Measurements from ENCODE around the gene POLRMT. TPM values are rescaled to one million over a fixed set of nuclear protein-coding genes. Genes with fewer than 3 reads are reported as not detected.

The POLRMT gene
- total RNA-seq, 1 donor from 2014 or later = 14.1 TPM

DNA sequence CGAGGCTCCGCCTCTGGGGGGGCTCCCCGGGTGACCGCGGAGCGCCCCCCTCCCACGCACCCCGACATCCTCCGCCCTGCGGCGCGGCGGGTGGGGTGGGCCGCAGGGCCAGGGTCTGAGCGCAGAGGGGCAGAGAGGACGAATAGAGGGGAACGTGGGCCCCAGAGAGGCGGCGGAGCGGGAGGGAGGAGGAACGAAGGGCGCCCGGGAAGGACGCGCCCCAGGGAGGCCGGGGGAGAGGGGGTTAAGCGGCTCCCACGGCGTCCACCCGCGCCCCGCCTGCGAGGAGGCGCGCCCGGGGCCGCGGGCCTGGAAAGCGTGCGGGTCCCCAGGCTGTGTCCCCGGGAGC is 42.6 kb downstream of the POLRMT start:
- no peak overlapping the region for H3K27ac ChIP-seq
- H3K4me2 ChIP-seq = peak overlapping the region; percentile 55
- H3K4me3 Mint-ChIP-seq = no peak overlapping the region
- no peaks in the 10 kb centered on the region for H3K36me3 Mint-ChIP-seq
- no peak overlapping the region for H2AFZ ChIP-seq (replicated peaks)
- H4K20me1 ChIP-seq (ENCODE audit: low read depth) = peaks cover 81% of the 10 kb centered on the region
- peaks cover 3% of the 10 kb centered on the region for H3K4me1 Mint-ChIP-seq
- peaks cover 76% of the 10 kb centered on the region for H3K27me3 ChIP-seq
- H3K27ac Mint-ChIP-seq = no peak overlapping the region
- H3K9me3 Mint-ChIP-seq = peaks cover 4% of the 10 kb centered on the region
- DNase-seq (ENCODE audit: low spot score) = no peak
- no peaks in the 10 kb centered on the region for H3K79me2 ChIP-seq (ENCODE audit: low read depth)
- no peak overlapping the region for H3K9ac ChIP-seq
- TF ChIP-seq CTCF (IDR thresholded peaks at IDR 0.05) (no peak), EZH2phosphoT487 (IDR thresholded peaks at IDR 0.05) (no peak), EZH2 (IDR thresholded peaks at IDR 0.05) (no peak)
- peaks cover 43% of the 10 kb centered on the region for H3K27me3 Mint-ChIP-seq (ENCODE audit: insufficient read depth, low read depth)
- peaks cover 5% of the 10 kb centered on the region for H3K4me1 ChIP-seq
- no peaks in the 10 kb centered on the region for H3K9me3 ChIP-seq (ENCODE audit: low read depth)
- H3F3A ChIP-seq (ENCODE audit: low read depth) = peaks cover 30% of the 10 kb centered on the region
- H3K36me3 ChIP-seq = no peaks in the 10 kb centered on the region
- H3K4me3 ChIP-seq = no peak overlapping the region

- peaks cover 76% of the 10 kb centered on the region for H3K27me3 ChIP-seq
- H3K4me3 ChIP-seq = no peak overlapping the region
- H4K20me1 ChIP-seq (ENCODE audit: low read depth) = peaks cover 79% of the 10 kb centered on the region
- no peaks in the 10 kb centered on the region for H3K36me3 ChIP-seq
- Mint-ChIP-seq H3K4me1 (peaks cover 3% of the 10 kb centered on the region), H3K27ac (no peak overlapping the region), H3K27me3 (ENCODE audit: insufficient read depth, low read depth) (peaks cover 42% of the 10 kb centered on the region), H3K9me3 (peaks cover 4% of the 10 kb centered on the region), H3K36me3 (no peaks in the 10 kb centered on the region), H3K4me3 (no peak overlapping the region)
- H3K4me1 ChIP-seq = peaks cover 3% of the 10 kb centered on the region
- no peak overlapping the region for H3K9ac ChIP-seq
- no peak overlapping the region for H2AFZ ChIP-seq (replicated peaks)
- H3K4me2 ChIP-seq = peak overlapping the region; percentile 55
- H3K79me2 ChIP-seq (ENCODE audit: low read depth) = no peaks in the 10 kb centered on the region
- H3K9me3 ChIP-seq (ENCODE audit: low read depth) = no peaks in the 10 kb centered on the region
- peak; percentile 66 for DNase-seq (ENCODE audit: low spot score)
- peaks cover 26% of the 10 kb centered on the region for H3F3A ChIP-seq (ENCODE audit: low read depth)
- no peak overlapping the region for H3K27ac ChIP-seq
- TF ChIP-seq CTCF (IDR thresholded peaks at IDR 0.05) (no peak), EZH2 (IDR thresholded peaks at IDR 0.05) (no peak), EZH2phosphoT487 (IDR thresholded peaks at IDR 0.05) (no peak)
Observed at GRCh38 chr19:590396-590745, 43.0 kb downstream of the POLRMT start.

- Histone ChIP-seq H3K27ac (no peak within 1 kb of the TSS), H3K4me1 (no peaks in the 10 kb centered on the region), H3K9me3 (ENCODE audit: low read depth) (no peaks in the 10 kb centered on the region), H3K79me2 (ENCODE audit: low read depth) (no peaks in the 10 kb centered on the region), H3K4me3 (no peak within 1 kb of the TSS), H3K36me3 (no peaks in the 10 kb centered on the region), H3F3A (ENCODE audit: low read depth) (peaks cover 24% of the 10 kb centered on the region), H3K27me3 (peaks cover 73% of the 10 kb centered on the region), H2AFZ (replicated peaks) (no peak within 1 kb of the TSS), H3K4me2 (peak within 1 kb of the TSS; percentile 62), H4K20me1 (ENCODE audit: low read depth) (peaks cover 79% of the 10 kb centered on the region), H3K9ac (no peak within 1 kb of the TSS)
- Mint-ChIP-seq H3K36me3 (no peaks in the 10 kb centered on the region), H3K27ac (no peak within 1 kb of the TSS), H3K9me3 (peaks cover 4% of the 10 kb centered on the region), H3K4me3 (peak within 1 kb of the TSS; percentile 78), H3K27me3 (ENCODE audit: insufficient read depth, low read depth) (peaks cover 37% of the 10 kb centered on the region), H3K4me1 (peaks cover 5% of the 10 kb centered on the region)
- TF ChIP-seq EZH2phosphoT487 (IDR thresholded peaks at IDR 0.05) = no peak
- TF ChIP-seq CTCF (IDR thresholded peaks at IDR 0.05) = no peak
- no peak for TF ChIP-seq EZH2 (IDR thresholded peaks at IDR 0.05)
- DNase-seq (ENCODE audit: low spot score) = no peak
Observed at GRCh38 chr19:589693-590395, 43.5 kb downstream of the POLRMT start, which contains the start of gene HCN2. Gene HCN2 (plus strand): TSS chr19:589881. CDS start chr19:589946, 65 bp downstream.

Data from neural progenitor cell (in vitro differentiated cells).